Heart right ventricle (tissue), 16 donors: ENCODE data around the gene GNAT1. TPM values are rescaled to one million over a fixed set of nuclear protein-coding genes. Genes with fewer than 3 reads are reported as not detected.

Experiments used
- ATAC-seq, 8 donors: fragments of 200-7000 bp; cut with Tn5 transposase; one replicate each; pipeline ENCODE4 v1.9.1; 2020; ENCODE audit warnings: mild to moderate bottlenecking in 8 of 8, moderate library complexity in 8 of 8, moderate number of reproducible peaks in 1 of 8
- DNase-seq, 2 donors: peaks; one replicate each; pipeline ENCODE4 v3.0.0-alpha.2; 2020
- H3K27ac ChIP-seq, 10 donors: fragments of 200-600 bp; sonication (generic) in 2 of 10; one replicate each; pipeline versions ENCODE4 v1.5.0 to v1.8.0; 2020 to 2022; ENCODE audit warnings: mild to moderate bottlenecking in 3 of 10
- H3K27me3 ChIP-seq, 7 donors: fragments of 200-600 bp; one replicate each; pipeline ENCODE4 v1.8.0; 2021 to 2022; ENCODE audit warnings: mild to moderate bottlenecking in 2 of 7
- H3K36me3 ChIP-seq, 9 donors: fragments of 200-600 bp; sonication (generic) in 1 of 9; one replicate each; pipeline versions ENCODE4 v1.5.0 to v1.8.0; 2020 to 2022; ENCODE audit warnings: mild to moderate bottlenecking in 2 of 9
- H3K4me1 ChIP-seq, 9 donors: fragments of 200-600 bp; sonication (generic) in 1 of 9; one replicate each; pipeline versions ENCODE4 v1.5.0 to v1.8.0; 2020 to 2022; ENCODE audit warnings: mild to moderate bottlenecking in 4 of 9
- H3K4me3 ChIP-seq, 10 donors: fragments of 200-600 bp; sonication (generic) in 2 of 10; one replicate each; pipeline versions ENCODE4 v1.5.0 to v1.8.0; 2020 to 2022; ENCODE audit warnings: mild to moderate bottlenecking in 7 of 10, moderate library complexity in 2 of 10
- H3K9me3 ChIP-seq, 11 donors: fragments of 200-600 bp in 10 of 11; sonication (generic) in 2 of 11; one replicate each; pipeline versions ENCODE4 v1.5.0 to v1.8.0; 2013 to 2022; ENCODE audit warnings: mild to moderate bottlenecking in 2 of 11, control low read depth in 1 of 11, moderate library complexity in 1 of 11
- WGBS, 2 donors: extraction: QIAGEN DNeasy Blood & Tissue Kit; methylation state at CpG; one replicate each; pipeline ENCODE4 v1.1.7; 2013; ENCODE audit warnings: inconsistent platforms in 1 of 2; 5-methylcytosine and 5-hydroxymethylcytosine counted together
- intact Hi-C, 10 donors: fragments of 100-400 bp; cut with DNase I; formaldehyde crosslinking; loops; one replicate each; pipeline versions ENCODE4 v1.11.1 to v1.14.2; 2022
- polyA plus RNA-seq, 2 donors: library from polyadenylated mRNA; stranded (reverse); fragments of 200-250 nt; gene quantifications; one replicate each; pipeline ENCODE4 v1.2.3, GENCODE V29; 2013
- total RNA-seq, 10 donors: library from RNA; stranded (reverse); fragmentation: NEBNext Ultra II Directional in 3 of 10; extraction: Animal tissue kit (Norgen Biotek cat#: 25700) in 3 of 10; gene quantifications; one replicate each; pipeline versions ENCODE4 v1.2.1 to v1.2.4, GENCODE V29; 2021 to 2023
- TF ChIP-seq, protein P1 (sequence below), 9 donors: fragments of 200-600 bp; sonication (generic) in 2 of 9; IDR thresholded peaks; one replicate each; pipeline versions ENCODE4 v1.5.0 to v1.8.0; 2021 to 2022; ENCODE audit warnings: antibody characterized with exemption in 9 of 9, mild to moderate bottlenecking in 5 of 9, moderate library complexity in 1 of 9
- donor health status: Arrhythmogenic right ventricular cardiomyopathy.
- donor health status: ischemic (EF 13 %, LVEDD 7.1; RV severe dilation, severe dysfunction).
- donor health status: healthy with polysubstance abuse.
- donor health status: DM: no; HTN: yes; CAD: no.
- donor health status: DM: no; HTN: no; CAD: no.
- donor health status: ischemic (EF 25% LVEDD 6.9; RV normal size, moderate dysfunction).
- donor health status: ischemic (EF 25% LVEDD 5.7; RV mildly dilated, moderate dysfunction).
- donor health status: healthy.
- donor health status: DM: yes; HTN: yes; CAD: no.
- donor health status: Ischemic cardiomyopathy.
- donor health status: ischemic (EF 35%, LVEDD 5.7; RV mildly dilated, moderate dysfunction).
- donor health status: nonischemic (EF 11% LVEDD 7.7; RV severe dilation, severe dysfunction).
- donor health status: DM: yes; HTN: yes; CAD: no.
- donor health status: PGD.
- donor health status: ischemic (EF 29% LVEDD 5.4; RV normal size, mild dysfunction).
- donor health status: nonischemic (EF 23%, LVEDD 6.1; RV moderate dilation, normal function).

The GNAT1 gene
- total and polyA plus RNA-seq, 12 donors = not detected

DNA sequence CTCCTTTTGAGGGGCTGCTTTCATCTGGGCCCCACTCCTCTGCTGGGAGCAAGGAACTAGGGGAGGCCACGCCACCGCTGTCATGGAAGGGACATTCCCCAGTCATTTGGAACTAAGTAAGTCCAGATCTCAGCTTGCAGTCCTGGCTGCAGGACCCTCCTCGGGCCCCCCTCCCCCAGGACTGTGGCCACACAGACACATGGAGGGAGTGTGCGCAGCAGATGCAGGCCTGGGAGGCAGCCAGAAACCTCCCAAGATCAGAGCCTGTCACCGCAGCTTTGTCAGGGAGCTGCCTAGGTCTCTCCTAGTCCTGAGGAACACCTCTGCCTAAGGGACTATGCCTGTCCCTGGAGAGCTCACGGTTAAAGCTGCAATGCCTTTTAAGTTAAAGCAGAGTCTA lies 43.5 kb upstream of the GNAT1 start:
- Histone ChIP-seq H3K36me3 (no peaks in the 10 kb centered on the region), H3K4me3 (no peak overlapping the region), H3K9me3 (no peaks in the 10 kb centered on the region), H3K4me1 (no peaks in the 10 kb centered on the region), H3K27me3 (no peaks in the 10 kb centered on the region), H3K27ac (no peak overlapping the region)
- no peak for ATAC-seq
- 65 to 66% methylated on average over 6 of the region's 6 CpGs for WGBS, 2 donors
- intact Hi-C loops = no loop called here
- DNase-seq = no peak
- TF ChIP-seq, protein P1, sequence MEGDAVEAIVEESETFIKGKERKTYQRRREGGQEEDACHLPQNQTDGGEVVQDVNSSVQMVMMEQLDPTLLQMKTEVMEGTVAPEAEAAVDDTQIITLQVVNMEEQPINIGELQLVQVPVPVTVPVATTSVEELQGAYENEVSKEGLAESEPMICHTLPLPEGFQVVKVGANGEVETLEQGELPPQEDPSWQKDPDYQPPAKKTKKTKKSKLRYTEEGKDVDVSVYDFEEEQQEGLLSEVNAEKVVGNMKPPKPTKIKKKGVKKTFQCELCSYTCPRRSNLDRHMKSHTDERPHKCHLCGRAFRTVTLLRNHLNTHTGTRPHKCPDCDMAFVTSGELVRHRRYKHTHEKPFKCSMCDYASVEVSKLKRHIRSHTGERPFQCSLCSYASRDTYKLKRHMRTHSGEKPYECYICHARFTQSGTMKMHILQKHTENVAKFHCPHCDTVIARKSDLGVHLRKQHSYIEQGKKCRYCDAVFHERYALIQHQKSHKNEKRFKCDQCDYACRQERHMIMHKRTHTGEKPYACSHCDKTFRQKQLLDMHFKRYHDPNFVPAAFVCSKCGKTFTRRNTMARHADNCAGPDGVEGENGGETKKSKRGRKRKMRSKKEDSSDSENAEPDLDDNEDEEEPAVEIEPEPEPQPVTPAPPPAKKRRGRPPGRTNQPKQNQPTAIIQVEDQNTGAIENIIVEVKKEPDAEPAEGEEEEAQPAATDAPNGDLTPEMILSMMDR (IDR thresholded peaks at IDR 0.05) = no peak

DNA sequence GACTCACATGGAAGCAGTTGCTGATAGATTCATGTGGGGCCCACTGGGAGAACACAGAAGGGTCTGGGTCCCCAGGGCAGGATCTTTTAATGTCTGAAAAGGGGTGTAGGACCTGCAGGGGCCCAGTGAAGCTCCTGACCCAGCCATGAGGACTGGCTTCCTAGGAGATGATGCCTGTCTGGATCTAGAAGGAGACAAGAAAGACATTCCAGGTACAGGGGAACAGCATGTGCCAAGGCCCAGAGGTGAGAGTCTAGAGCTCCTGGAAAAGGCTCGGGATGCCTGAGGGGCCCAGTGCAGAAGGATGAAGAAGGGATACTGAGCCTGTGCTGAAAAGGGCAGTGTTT lies 41.0 kb upstream of the GNAT1 start:
- Histone ChIP-seq H3K9me3 (no peaks in the 10 kb centered on the region), H3K36me3 (no peaks in the 10 kb centered on the region), H3K27me3 (peaks cover 0 to 13% (median 0%) of the 10 kb centered on the region in 7 donors), H3K4me1 (peaks cover 0 to 8% (median 5%) of the 10 kb centered on the region in 9 donors), H3K27ac (no peak overlapping the region), H3K4me3 (no peak overlapping the region)
- TF ChIP-seq, protein P1 (IDR thresholded peaks at IDR 0.05) = no peak
- no peak for ATAC-seq
- WGBS, 2 donors = 93 to 96% methylated on average over 1 of the region's 1 CpG
- no peak for DNase-seq
- intact Hi-C loops = loop anchor here in 1 of 10 donors (5.0 kb wide), 1 partner anchor 37 kb away; no protein-coding TSS in a partner anchor

DNA sequence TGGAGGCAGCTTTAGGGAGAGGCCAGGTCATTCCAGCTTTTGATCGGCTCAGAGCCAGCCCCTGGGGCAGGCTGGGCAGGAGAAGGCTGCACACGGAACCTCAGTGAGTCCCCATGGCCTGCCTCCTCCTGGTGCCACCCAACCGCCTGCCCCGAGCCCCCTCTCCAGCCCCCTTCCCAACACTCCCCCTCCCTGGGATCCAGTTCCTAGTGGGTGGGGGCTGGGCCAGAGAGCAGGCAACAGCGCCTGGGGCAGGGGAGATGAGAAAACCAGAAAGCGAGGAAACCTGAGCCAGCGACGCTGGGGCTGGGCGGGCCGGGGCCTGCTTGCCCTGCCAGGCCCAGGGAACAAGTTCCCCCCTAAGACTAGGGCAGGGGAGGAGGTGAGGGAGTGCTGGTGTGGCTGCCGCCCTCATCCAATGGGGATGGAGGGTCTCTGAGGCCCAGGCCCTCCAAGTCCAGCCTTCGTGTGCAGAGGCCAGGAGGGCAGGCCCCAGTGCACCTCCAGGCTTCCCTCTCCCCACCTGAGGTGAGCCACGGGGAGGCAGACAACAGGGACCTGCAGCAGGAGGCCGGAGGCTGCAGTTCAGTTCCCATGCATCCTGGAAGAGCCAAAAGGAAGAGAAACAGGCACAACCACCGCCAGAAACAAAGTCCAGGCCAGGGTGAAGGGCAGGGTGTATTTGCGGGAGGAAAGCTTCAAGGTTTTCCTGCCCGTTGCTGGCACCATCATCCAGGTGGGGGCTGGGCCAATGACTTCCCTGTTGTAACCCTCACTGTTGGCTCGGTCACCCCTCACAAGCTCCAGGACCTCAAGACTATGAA lies 40.3 kb upstream of the GNAT1 start:
- ATAC-seq = no peak
- Histone ChIP-seq H3K4me1 (peaks cover 0 to 15% (median 10%) of the 10 kb centered on the region in 9 donors), H3K27ac (no peak overlapping the region), H3K4me3 (no peak overlapping the region), H3K36me3 (no peaks in the 10 kb centered on the region), H3K27me3 (peaks cover 0 to 20% (median 0%) of the 10 kb centered on the region in 7 donors), H3K9me3 (no peaks in the 10 kb centered on the region)
- intact Hi-C loops = loop anchor here in 1 of 10 donors (5.0 kb wide), 1 partner anchor 36 kb away; no protein-coding TSS in a partner anchor
- WGBS, 2 donors = 88 to 91% methylated on average over 17 to 18 of the region's 18 CpGs
- TF ChIP-seq, protein P1 (IDR thresholded peaks at IDR 0.05) = no peak
- DNase-seq = no peak

DNA sequence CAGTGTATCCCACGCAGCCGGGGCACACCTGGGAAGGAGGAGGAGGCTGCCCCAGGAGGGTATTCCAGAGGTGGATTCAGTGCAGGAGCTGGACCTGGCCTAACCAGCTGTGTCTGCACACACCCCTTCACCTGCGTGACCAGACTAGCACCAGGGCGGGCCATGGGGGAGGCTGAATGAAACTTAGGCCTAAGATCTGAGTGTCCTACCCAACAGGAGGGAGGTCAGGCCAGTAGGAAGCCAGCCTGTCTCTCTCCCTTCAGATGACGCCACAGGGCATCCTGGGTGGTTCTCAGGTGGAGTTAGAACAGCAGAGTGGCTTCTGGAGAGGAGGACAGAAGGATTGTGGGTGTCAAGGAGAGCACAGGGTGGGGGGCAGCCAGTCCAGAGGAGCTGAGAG lies 39.7 kb upstream of the GNAT1 start:
- Histone ChIP-seq H3K27me3 (peaks cover 0 to 27% (median 0%) of the 10 kb centered on the region in 7 donors), H3K4me3 (no peak overlapping the region), H3K36me3 (no peaks in the 10 kb centered on the region), H3K4me1 (peaks cover 0 to 21% (median 10%) of the 10 kb centered on the region in 9 donors), H3K9me3 (no peaks in the 10 kb centered on the region), H3K27ac (no peak overlapping the region)
- 76 to 78% methylated on average over 5 of the region's 5 CpGs for WGBS, 2 donors
- intact Hi-C loops = loop anchor here in 1 of 10 donors (5.0 kb wide), 1 partner anchor 36 kb away; no protein-coding TSS in a partner anchor
- no peak for ATAC-seq
- TF ChIP-seq, protein P1 (IDR thresholded peaks at IDR 0.05) = no peak
- DNase-seq = no peak
